Activated CD4-positive, alpha-beta T cell treated with anti-CD3 and anti-CD28 coated beads, Interleukin-2, Interleukin-4, amounts not matched to agents 100 ng/mL and 50 ng/mL, durations not matched to agents 16 hours and 8 hours (primary cell): Measurements from ENCODE around the gene MCTP1.
"Not testable (repeated sequence)": the region's sequence is repeated elsewhere in the genome, so short reads cannot be mapped to it uniquely, and the experiment has no call there.

Experiments
- DNase-seq: peaks from one replicate; pipeline ENCODE4 v3.0.0-alpha.2; 2020; ENCODE audit warnings: low spot score

Gene MCTP1

GRCh38 chr5:95251185-95251584 lies 33.7 kb downstream of the MCTP1 start:
- DNase-seq = no peak

GRCh38 chr5:95244479-95244878 lies 40.4 kb downstream of the MCTP1 start:
- no peak for DNase-seq

GRCh38 chr5:95241635-95242034 lies 43.3 kb downstream of the MCTP1 start:
- DNase-seq = peak; percentile 17

GRCh38 chr5:95241161-95241560 lies 43.7 kb downstream of the MCTP1 start:
- DNase-seq = no peak

GRCh38 chr5:95238560-95239325 lies 46.2 kb downstream of the MCTP1 start:
- DNase-seq = no peak

- no peak for DNase-seq
These were observed 47.6 kb downstream of the MCTP1 start for GRCh38 chr5:95237324-95237723.

- no peak for DNase-seq
These were observed 49.4 kb downstream of the MCTP1 start for GRCh38 chr5:95235439-95235982.

- no peak for DNase-seq
These were observed 55.2 kb downstream of the MCTP1 start for GRCh38 chr5:95229646-95230045.

GRCh38 chr5:95224701-95225459 lies 60.0 kb downstream of the MCTP1 start:
- no peak for DNase-seq

GRCh38 chr5:95223566-95224258 lies 61.2 kb downstream of the MCTP1 start:
- no peak for DNase-seq

GRCh38 chr5:95222836-95223235 lies 62.1 kb downstream of the MCTP1 start:
- no peak for DNase-seq

- DNase-seq = no peak
These were observed 63.7 kb downstream of the MCTP1 start for GRCh38 chr5:95221234-95221633.

- DNase-seq = no peak
These were observed 64.5 kb downstream of the MCTP1 start for GRCh38 chr5:95220381-95220780.

- DNase-seq = no peak
These were observed 65.5 kb downstream of the MCTP1 start for GRCh38 chr5:95219411-95219810.

GRCh38 chr5:95217881-95218280 lies 67.0 kb downstream of the MCTP1 start:
- DNase-seq = no peak

- no peak for DNase-seq
These were observed 67.5 kb downstream of the MCTP1 start for GRCh38 chr5:95217351-95217750.

- DNase-seq = no peak
These were observed 68.5 kb downstream of the MCTP1 start for GRCh38 chr5:95216136-95216955.

GRCh38 chr5:95207811-95208210 lies 77.1 kb downstream of the MCTP1 start:
- DNase-seq = not testable (repeated sequence)

- no peak for DNase-seq
These were observed 90.0 kb downstream of the MCTP1 start for GRCh38 chr5:95194856-95195255.

GRCh38 chr5:95191330-95191729 lies 93.6 kb downstream of the MCTP1 start:
- DNase-seq = peak; percentile 5

GRCh38 chr5:95184924-95185323 lies 100.0 kb downstream of the MCTP1 start:
- DNase-seq = no peak

- no peak for DNase-seq
These were observed 103.2 kb downstream of the MCTP1 start for GRCh38 chr5:95181644-95182043.
